GM21786 (cell line): ENCODE measurements around the gene DDX27.
A peak's percentile ranks its signal among the peaks of the same experiment; 100 is the strongest.

Experiments
- ATAC-seq: cut with Tn5 transposase; IDR thresholded peaks from one replicate; pipeline ENCODE4 v1.9.1; 2021; ENCODE audit not compliant: unreplicated experiment

DDX27 gene

DNA sequence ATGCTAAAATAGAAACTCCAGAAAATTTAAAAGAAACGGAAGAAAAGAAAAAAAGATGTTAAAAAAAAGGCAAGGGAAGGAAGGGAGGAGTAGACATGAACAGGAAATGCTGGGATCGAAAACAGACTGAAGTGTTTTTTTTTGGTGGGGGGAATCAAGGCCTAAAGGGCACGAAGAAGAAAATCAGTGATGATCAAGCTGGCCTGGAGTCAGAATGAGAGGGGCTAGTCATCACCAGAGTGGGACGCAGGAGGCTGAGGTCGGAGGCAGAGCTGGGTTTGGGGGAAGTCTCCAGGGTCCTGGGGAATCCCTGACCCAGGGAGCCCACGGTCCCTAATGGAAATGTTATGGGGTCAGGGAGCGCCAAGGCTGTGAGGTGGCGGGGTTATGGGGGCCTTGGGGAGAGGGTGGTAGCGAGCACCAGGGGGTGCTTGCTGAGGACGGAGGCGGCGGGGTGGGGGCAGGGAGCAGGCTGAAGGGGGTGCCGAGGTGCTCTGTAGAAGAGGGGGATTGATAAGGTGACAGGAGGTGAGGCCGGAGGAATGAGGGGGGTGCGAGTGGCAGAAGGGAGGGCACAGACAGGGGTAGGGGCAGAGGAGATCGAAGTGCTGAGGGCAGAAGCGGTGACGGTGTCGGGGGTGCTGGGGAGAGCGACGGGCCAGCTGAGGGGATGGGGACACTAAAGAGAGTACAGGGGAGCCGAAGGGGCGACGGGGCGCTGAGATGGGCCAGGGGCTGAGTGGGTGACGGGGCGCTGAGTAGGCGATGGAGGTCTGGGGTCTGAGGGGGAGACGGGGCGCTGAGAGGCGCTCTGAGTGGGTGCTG is 58.0 kb downstream of the DDX27 start:
- ATAC-seq: no peak

DNA sequence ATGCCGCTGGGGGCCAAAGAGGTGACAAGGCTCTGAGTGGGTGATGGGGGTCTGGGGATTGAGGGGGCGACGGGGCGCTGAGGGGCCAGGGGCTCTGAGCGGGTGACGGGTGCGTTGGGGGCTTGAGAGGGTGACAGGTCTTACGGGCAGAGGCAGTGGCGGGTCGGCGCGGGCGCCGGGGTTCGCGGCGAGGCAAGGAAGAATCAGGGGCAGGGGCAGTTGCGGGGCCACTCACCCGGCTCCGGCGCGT is 58.5 kb downstream of the DDX27 start:
- ATAC-seq: no peak

DNA sequence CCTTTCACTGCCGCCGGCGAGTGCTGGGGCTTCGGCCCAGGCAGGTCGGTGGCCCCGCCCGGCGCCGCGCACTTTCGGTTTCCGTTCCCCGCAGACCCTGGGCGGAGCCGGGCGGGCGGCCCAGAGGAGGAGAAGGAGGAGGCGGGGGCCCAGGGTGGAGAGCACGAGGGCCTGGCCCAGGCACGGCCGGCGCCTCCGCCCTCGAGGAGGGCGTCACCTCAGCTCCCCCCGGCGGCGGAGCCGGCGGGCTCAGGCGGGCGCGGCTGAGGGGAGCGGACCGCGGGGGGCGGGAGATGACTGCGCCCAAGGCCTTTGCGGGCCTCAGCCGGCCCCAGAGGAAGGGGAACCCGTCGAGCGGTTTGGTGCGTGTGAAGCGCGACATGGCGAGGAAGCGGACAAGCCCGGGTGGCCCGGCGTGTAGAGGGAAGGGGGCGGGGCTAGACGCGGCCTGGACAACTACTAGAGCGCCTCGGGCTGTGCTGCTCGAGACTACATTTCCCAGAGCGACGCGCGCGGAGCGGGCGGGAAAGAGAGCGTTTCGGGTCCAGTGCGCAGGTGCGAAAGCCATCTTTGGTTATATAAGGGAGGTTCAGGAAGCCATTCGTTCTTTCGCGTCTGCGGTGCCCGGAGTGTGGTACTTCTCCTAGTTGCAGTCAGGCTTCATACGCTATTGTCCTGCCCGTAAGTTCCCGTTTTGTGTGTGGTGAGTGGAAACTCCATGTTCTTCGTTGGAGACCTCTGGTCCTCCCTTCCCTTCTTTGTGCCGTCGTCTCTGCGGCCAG is 59.0 kb downstream of the DDX27 start, which contains the start of gene ZNFX1:
TSS of gene ZNFX1 (minus strand) at position 22 of the 782 bp plus-strand sequence. CDS start 2,218 bp downstream, outside the sequence.
- peak; percentile 80 for ATAC-seq

DNA sequence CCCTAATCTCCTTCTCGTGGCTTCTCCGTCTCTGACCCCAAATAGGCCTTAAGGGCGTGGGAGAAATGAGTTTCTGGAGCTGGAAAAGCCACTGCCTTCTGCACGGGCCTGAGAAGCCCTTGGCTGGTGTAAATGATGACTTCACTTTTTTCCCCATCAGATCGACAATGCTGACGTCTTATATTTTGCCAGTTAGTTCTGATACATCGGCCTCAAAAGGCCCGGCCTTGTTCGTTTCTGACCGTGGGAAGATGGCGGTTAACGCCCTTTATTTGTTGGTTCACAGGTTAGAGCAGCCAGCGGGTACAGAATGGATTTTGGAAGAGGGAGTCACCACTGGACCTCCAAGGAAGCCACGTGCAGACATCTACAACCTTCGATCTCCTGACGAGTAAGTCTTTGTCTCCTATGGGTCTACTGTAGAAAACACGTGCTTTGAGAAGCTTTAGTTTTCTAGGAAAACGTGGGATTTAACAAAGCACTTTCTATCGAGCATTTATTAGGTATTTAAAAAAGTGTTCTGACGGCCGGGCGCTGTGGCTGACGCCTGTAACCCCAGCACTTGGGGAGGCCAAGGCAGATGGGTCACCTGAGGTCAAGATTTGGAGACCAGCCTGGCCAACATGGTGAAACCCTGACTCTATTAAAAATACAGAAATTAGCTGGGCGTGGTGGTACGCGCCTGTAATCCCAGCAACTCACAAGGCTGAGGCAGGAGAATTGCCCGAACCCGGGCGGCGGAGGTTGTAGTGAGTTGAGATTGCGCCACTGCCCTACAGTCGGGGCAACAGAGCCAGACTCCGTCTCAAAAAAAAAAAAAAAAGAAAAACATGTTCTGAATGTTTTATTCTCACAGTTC is 59.8 kb downstream of the DDX27 start:
- ATAC-seq: no peak

DNA sequence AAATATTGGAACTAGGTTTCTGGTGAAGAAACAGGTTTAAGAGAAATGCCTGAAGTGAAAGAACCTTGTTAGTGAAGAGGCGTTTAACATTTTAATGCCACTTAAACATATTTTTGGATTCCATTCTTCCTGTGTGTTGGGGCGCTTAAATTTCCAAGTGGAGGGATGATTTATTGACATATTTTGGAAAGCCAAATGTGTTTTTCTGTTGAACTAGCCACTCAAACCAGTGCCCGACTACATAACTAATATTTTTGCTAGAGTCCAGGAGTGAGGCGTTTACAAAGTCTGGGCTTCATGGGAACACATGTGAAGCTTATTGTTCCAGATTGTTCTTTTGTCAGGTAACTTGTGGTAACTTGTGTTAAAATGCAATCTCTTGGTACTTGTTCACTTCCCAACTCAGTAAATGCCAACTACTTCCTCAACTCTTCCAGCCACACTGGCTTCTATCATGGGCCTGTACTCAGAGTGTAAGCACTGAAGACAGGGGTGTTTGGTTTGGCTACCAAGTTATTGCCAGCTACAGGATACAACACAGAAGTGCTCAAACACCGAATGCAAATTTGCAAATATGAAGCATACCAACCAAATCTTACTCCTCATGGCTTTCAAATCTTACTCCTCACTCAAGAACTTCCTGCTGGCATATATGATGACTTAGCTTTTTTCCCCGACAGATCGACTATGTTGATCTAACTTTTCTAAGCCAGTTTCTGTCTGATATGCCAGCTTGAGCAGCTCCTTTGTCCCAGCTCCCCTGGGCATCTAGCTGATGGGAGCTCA is 60.7 kb downstream of the DDX27 start:
- no peak for ATAC-seq

DNA sequence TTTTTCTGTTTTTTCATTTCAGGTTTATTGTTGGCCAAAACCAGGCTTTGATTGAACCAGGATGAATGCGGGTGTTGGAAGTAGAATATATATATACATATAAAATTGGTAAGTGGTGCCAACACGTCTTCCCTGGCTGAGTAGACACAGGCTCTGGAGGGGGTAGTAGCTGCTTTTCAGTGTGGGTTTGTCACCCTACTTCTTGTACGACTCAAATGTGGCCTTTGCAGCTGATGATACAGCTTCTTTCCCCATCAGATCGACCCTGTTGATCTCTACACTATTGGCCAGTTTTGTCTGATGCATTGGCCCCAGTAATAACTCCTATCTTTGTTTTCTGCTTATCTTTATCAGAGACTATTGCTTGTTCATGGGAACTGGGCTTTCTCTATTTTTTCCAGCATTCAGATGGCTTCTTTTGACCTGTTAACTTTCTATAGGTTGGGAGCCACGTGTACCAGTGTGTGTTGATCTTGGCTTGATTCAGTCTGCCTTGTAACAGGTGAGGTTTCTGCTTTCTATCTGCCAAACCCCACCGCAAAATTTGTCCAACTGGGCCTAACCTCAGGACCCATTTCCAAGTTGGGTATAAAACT is 61.3 kb downstream of the DDX27 start:
- no peak for ATAC-seq

DNA sequence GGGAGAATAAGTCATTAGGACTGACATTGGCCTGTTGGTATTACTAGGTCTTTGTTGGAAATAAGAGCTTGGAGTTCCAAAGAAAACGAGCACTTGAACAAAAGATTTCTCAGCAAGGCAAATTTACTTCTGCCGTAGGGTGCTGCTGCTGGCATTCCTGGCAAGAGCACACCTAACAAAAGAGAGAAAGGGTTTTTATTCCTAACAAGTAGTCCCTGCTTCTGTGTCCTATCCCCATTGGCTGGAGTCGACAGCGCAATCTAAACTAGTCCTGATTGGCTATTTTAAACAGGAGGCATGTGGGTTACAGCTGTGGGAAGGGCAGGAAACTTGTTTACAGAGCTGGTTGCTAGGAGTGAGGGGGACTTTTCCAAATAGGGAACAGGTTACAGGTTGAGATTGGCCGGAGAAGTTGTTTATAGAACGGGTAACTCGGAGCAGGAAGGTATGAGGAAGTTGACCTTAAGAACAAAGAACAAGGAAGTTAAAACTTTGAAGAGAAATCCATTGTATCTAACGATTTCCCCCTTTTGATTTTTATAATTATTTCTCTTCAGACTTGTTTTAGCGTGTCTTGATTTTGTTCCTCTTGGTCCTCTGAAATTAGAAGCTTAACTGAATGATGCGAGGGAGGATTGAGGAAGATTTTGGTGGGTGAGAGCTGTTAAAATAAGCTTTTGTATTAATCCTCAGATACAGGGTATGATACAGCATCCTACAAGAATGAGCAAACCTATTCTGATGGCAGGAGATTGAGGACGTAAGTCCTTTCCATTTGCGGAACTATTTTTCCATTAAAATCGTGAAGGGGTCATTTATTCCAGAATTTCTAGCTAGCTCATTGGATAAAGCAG is 62.1 kb downstream of the DDX27 start:
- ATAC-seq: no peak

DNA sequence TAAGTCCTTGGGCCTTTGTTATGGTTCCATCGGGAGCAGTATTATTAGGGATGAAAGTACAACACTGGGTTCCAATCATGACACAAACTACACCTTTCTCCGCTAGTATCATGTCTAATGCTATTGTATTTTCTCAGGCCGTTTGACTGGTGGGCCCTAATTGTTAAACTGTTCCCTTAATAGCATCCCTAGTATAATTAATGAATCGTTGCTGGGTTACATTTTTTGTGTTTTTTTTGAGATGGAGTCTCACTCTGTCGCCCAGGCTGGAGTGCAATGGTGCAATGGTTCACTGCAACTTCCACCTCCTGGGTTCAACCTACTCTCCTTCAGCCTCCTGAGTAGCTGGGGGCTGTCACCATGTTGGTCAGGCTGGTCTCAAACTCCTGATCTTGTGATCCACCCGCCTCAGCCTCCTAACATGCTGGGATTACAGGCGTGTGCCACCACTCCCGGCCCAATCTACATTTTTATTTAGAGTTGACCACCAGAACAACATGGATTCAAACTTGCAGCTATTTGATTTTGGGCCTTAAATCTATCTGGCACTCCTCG is 62.8 kb downstream of the DDX27 start:
- no peak for ATAC-seq

DNA sequence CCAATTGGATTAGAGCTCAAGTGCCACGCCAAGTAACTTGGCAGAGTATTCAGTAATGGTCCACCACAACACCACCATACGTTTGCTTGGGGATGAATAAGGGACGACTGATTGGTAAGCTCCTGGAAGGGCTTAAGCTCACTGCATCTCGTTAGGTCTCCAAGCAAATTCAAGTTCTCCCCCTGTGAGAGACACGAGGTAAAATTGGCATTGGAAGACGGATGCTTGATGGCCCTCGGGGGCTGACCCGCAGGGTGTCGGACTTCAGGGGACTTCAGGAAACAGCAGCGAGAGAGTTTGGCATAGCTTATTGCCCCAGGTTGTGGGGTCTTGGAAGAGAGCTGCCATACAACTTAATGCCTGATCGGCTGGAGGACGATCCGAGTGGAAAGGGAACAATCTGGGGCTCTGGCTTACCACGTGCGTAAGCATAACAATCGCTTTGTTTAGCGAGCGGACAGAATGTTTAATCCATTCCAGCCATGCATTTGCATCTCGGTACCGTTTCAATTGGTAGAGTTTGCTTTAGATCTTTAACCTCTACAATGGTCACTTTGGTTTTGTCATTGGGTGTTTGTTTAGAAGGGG is 63.5 kb downstream of the DDX27 start:
- no peak for ATAC-seq

DNA sequence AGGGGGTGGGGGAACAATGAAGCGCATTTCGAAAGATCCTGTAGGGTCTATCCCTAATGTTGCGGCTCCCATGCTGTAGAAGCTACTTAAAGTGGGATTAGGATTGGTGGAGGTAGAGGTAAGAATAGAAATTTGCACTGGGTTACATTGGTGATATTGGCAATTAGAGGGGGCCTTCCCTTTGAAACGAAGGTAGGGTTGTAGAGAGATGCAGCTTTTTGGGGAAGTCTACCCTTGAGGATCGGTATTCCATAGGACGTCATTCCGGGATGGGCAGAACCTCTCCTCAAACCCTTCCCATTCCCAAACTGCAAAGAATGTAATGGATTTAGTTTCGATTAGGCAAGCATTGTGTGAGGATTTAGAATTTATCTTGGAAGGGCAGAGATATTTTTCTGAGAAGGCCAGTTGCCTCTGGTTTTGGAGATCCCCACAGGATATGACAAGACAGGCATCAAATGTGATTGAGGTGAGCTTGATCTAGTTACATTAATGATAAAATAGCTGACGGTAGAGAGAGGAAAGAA is 64.0 kb downstream of the DDX27 start:
- ATAC-seq: no peak

DNA sequence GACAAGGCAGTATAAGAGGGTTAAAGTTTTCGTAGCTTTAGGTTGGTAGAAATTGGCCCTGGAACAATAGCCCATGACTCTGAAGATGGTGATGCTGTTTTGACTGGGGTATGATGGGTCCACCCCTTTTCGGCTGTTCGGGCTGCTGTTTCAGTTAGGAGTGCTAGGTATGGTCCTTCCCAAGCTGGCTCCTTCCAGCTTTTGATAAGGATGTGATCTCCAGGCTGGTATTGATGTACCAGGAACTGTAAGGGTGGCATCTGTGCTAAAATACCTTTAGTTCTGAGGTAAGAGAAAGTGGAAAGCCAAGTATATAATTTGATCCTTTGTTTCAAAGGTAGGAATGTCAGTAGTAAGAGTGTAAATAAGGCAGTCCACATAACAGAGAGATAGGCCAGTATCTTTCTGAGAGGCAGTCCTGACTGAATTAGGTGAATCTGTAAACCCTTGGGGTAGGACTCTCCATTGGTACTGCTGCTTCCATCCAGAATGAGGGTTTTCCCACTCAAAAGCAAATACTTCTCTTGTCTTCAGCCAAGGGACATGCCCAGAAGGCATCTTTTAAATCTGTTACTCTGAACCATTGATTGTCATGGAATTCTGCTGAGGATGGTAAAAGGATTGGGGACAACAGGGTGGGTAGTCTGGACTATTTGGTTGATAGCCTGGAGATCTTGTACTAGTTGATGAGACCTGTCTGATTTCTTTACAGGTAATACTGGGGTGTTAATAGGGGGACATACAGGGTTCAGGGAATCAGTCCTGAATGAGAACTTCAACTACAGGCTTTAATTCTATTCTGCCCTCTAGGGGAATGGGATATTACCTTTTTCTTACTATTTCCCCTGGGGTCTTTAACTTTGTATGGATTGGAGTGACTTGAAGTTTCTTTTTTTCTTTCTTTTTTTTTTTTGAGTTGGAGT is 64.7 kb downstream of the DDX27 start:
- ATAC-seq: no peak

DNA sequence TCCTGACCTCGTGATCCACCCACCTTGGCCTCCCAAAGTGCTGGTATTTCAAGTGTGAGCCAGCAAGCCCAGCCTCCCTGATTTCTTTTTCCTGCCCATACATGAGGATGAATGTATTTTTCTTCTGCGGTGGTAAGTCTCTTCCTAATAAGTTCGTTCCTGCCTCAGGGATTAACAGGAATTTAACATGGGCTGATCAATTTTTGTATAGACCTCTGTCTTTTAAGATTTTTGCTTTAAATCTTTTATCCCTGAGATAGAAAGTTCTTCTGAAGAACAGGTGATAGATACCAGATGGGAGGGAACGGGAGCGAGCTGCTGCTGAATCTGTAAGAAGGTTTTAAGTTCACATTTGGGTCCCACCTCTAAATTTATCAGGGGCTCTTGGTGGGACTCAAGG is 65.6 kb downstream of the DDX27 start:
- no peak for ATAC-seq

DNA sequence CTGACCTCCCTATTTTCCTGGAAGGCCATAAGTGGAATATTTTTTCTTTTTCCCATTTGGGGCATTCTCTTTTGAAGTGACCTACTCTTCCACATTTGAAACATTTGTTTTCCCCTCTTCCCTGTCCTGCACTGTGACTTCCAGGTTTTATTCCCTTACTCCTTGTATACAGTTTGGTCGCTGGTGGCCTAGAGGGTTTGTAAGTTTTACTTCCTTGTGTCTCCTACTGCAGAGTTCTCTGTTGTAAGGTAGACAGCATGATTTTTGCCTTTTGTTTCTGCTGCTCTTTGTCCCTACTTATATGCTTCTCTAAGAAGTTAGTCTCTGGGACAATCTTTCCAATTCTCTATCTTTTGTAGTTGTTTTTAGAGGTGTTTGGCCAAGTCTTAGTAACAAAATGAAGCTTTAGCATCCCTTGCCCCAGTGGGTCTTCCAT is 66.0 kb downstream of the DDX27 start:
- ATAC-seq: no peak

DNA sequence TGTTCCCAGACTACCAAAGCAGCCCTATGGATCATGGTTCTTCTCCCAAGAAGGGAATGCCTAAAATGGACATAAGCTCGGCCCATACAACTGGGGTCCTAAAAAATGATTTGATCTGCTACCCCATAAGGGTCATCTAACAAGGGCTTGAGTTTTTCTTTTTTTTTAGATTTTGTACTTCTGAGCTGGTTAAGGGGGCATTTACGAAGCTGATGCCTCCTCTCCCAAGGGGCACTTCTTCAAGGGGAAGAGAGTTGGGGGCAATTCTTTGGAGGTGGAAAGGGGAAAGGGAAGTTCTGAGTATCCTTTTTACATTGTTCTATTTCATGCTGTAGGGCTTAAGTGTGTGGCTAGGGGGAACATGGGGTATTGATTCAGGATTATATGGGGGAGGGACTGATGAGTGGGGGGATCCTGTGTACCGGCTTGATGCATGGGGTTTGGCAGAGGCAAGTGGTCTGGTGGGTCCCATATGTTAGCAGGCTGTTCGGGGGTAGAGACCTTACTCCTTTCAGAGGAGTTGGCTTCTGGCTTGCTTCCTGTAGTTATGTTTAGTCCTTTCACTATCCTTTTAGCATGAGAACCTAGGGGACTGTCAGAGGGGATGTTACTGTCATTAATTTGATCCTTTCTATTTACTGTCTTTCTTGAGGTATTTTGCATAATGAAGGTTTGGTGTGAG is 66.7 kb downstream of the DDX27 start:
- ATAC-seq: no peak

DNA sequence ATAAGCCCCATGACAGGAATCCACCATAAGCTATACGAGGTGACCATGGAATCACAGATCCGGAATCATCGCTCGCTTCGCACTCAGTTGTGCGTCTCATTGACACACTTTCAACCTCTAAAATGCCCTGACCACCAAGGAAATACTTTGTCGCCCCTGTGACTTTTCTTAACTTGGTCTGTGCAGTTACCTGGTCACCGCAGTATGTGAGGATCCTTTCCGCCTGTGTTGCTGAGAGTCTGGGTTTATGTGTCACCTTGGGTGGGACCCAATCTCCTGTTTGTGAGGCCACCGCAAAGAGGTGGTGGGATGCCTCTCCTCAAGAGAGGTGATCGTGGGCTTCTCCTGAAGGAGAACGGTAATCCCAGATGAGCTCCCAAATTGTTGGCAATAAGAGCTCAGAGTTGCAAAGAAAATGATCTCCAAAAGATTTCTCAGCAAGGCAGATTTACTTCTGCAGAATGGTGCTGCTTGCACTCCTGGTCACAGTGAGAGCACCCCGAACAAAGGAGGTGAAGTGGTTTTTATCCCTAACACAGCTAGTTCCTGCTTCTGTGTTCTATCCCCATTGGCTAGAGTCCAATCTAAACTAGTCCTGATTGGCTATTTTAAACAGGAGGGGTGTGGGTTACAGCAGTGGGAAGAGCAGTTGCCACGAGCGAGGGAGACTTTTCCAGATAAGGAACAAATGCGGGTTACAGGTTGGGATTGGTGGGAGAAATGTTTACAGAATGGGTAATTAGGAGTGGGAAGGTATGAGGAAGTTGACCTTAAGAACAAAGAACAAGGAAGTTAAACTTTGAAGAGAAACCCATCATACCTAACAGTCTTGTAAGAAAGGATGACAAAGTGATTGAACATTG is 67.7 kb downstream of the DDX27 start:
- ATAC-seq: no peak
